Hippocampal formation (tissue), 2 donors: ENCODE measurements around the gene MEIKIN.
A peak's percentile ranks its signal among the peaks of the same experiment; 100 is the strongest.

ENCODE experiments used
- DNase-seq, 2 donors: peaks; one replicate each; lab custom pipeline; 2025; lab: John Stamatoyannopoulos, UW

The MEIKIN gene

GRCh38 chr5:131974016-131974415 is 28.6 kb upstream of the MEIKIN start:
- no peak for DNase-seq

DNA sequence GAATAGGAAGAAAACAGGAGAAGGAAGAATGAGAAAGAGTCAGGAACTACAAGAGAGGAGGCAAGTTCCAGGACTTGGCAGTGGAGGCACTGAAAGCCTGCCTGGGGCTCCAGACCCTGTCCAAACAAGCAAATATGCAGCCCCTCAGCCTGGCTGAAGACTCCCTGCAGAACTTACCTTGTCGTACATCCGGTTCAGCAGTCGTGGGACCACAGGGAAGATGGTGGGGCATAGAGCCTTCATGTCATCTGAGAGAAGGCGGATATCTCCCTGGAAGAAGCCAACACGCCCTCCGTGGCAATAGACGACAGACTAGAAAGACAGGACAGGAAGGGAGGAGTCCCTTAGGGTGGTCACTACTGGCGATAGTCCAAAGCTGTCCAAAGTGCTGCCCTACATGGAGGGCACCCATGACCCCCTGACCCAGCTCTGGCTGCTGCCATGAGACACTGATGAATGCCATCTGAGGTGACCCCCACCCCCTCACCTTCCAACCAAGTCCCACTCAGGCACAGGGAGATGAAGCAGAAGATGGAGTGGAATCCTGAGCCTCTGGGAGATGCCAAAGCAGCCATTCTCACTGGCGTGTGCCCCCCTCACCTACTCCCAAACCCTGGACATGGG is 27.7 kb upstream of the MEIKIN start:
- no peak for DNase-seq

DNA sequence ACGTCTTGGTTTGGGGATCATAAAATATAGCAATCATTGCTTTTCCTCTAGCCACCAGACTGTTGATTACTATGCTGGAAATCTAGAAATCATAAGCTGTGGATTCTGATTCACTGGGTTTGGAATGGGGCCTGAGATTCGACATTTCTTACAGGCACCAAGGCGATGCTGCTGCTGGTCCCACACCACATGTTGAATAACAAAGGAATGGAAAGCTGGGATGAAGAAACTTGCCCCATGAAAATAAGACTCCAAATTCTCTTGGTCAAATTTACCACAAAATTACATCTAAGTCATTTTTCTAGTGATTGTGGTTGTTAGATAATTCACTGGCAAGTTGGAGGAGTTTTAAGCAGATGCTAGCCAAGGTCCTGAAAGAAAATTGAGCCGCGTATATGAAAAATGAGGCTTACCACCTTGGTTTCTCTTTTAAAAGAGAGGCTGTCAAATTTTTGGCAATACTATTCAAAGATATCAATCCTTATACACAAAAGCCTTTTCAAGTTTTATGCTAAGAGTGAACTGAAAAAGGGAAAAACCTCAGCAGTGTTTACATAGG is 23.0 kb upstream of the MEIKIN start:
- DNase-seq: no peak

GRCh38 chr5:131966551-131966950 is 21.1 kb upstream of the MEIKIN start:
- no peak for DNase-seq

DNA sequence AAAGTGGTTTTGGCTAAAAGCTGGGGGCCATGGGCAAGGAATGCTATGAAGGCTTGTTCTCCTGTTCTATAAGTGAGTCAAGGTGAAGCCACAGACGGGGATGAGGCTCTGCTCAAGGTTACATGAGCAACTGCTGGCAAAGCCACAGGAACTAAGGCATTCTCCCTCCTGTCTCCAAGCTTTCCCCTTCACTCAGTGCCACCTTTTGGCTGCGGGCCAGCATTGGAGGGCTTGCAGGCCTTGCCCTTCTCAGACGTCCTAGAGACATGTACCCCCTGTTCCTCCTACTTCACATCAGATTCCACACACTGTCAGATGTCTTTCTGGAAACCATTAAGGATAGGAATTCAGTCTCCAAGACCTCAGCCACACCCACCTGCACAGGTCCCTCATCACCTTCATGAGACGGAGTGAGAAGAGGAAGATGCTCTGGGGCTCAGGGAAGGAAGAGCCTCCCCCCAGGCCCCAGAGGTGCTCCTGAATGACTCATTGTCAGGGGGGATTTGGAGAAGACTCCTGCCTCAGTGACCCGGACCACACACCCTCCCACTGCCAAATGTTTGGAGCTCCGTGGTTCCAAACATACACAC is 20.5 kb upstream of the MEIKIN start:
- no peak for DNase-seq

DNA sequence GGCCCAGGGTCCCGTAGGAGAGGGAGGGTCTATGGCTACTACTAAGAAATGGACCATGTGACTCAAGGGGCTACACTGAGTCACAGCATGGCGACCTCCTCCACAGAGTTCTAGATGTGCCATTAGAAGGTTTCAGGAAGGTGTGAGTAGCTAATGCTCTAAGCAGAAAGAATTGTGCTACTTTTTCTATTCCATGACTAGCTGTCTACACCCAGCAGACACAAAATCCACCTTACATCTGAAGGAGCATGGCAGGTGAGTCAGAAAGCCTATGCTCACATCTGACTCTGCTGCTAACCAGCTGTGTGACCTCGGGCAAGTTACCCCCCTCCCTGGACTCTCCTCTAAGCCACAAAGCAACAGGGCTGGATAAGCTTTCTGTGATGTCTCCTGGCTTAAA is 14.4 kb upstream of the MEIKIN start:
- no peak for DNase-seq

DNA sequence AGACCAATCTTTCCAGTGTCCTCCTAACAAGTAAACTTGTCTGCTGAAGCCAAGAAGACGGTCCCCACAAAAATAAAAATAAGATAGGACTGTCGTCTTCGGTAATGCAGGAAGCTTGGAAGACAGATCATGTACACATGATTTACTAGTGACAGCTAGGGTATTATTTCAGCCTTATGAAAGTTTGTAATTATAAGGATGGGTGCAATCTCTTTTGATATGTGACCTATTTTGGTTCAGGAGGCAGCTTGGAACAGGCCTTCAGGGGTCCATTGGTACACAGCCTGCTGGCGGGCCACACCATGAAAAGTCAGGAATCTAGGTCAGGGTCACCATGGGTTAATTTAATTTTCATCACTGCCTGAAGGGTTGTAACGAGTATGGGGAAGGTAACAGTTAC is 13.7 kb upstream of the MEIKIN start:
- no peak for DNase-seq

- DNase-seq: peak in 1 of 2 donors; percentile 36
Measured at GRCh38 chr5:131957721-131958441, 12.4 kb upstream of the MEIKIN start.

DNA sequence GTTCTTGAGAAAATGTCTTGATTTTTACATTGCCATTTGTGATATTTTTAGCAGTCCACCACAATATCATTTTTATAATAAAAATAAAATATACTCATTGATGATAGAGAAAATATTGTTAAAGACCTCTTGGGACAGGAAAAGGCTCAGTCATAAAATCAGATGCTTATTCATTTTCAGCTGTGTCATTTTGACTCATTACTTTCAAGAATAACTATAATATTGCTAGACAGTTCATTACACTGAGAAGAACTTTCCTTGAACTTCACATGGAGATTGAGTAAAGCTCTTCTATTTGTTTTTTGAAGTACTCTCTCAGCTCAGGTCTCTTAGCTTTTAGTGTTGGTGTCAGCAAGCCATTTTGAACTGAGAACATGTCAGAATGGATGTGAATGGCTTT is 8.5 kb upstream of the MEIKIN start:
- DNase-seq: no peak

GRCh38 chr5:131952301-131952857 is 6.9 kb upstream of the MEIKIN start:
- DNase-seq: no peak

GRCh38 chr5:131950706-131951105 is 5.2 kb upstream of the MEIKIN start:
- DNase-seq: no peak

DNA sequence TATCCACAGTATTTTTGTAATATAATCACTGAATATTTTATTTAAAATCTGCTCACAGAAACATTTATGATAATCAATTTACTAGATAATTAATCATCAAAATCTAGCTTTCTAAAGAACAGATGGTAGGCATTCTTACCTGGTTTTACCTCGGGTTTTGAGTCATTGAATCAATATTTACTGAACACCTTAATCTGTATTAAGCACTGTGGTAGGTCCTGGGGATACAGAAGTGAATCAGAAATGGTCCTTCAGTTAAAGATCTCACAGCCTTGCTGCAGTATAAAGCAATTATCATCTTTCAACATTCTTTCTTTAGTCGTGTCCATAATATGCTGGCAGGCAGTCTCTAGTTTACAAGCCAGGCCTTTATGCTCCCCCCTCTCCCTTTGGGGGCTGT is 2.0 kb upstream of the MEIKIN start:
- DNase-seq: no peak

- no peak for DNase-seq
Measured at GRCh38 chr5:131944702-131945550, 537 bp downstream of the MEIKIN start.

- no peak for DNase-seq
Measured at GRCh38 chr5:131943916-131944315, 1.5 kb downstream of the MEIKIN start.

GRCh38 chr5:131942016-131942415 is 3.4 kb downstream of the MEIKIN start:
- DNase-seq: no peak

DNA sequence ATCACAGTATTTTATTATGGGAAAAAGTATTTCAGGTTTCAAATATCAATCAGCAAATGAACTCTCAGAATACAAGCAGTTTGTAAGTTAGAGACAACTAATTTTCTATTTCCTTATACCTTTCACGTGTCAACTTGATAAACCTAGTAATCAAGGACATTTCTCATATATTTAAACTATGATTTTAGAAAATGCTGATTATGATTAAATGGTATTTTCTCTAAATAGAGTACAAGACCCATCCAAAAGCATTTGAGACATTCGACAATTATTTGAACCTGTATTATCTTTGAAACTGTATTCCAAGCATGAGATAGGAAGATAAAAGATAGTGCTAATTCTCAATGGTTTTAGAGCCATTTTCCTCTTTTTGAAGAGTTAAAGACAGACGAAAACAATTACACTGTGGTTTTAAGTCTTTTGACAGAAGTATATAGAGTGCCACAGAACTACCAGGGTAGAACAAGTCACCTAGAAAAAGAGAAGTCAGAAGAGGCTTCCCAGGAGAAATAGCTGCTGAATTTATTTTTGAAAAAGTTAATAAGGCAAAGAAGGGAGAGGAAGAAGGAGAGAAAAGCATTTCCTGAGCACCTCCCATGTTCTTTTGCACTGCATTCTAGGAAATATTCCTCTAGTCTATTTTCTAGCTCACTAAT is 5.6 kb downstream of the MEIKIN start:
- no peak for DNase-seq

GRCh38 chr5:131932235-131932634 is 13.2 kb downstream of the MEIKIN start:
- DNase-seq: no peak

- DNase-seq: no peak
Measured at GRCh38 chr5:131928957-131929356, 16.5 kb downstream of the MEIKIN start.

DNA sequence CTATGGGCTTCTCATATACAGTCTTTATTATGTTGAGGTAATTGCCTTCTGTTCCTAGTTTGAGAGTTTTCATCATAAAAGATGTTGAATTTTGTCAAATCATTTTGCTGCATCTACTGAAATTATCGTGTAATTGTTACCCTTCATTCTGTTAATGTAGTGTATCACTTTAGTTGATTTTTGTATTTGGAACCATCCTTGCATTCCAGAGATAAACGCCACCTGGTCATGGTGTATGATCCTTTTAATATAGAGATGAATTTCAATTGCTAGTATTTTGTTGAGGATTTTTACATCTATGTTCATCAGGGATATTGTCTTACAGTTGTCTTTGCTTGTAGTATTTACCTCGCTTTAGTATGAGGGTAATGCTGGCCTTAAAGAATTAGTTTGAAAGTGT is 19.3 kb downstream of the MEIKIN start:
- DNase-seq: no peak

DNA sequence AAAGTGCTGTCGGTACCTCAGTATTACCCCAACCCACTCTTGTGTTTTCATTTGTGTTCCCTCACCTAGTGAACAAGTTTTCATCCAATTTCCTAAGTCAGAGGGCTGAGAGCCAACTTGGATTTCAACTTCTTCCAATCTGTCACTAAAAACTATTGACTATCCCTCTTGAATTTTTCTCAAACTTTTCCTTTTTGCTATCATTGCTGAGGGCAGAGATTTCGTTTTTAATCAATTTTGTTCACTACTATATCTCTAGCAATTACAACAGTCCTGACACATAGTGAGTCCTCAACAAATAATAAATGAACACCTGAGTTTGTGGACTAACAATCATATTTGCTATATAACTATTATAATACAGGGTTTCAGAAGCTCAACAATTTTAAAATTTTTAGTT is 29.0 kb downstream of the MEIKIN start:
- DNase-seq: no peak

DNA sequence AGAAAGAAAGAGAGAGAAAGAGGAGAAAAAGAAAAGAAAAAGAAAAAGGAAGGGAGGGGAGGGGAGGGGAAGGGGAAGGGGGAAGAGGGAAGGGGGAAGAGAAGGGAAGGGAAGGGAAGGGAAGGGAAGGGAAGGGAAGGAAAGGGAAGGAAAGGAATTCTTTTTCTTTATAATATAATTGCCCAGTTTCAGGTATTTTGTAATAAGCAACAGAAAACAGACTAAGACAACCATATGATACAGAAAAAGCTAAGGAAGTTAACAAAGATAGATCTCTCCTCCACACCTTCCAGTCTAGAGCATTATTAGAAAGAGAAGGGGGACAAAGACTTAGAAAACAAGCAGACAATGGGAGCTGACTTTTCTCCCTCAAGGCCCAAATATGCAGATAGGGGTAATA is 31.0 kb downstream of the MEIKIN start:
- DNase-seq: no peak
